NT2/D1 (cell line): ENCODE data around the gene TACC2.

ENCODE experiments used
- YY1 ChIP-seq: IDR thresholded peaks from 2 replicates; pipeline ENCODE4 v1.6.1; 2011; ENCODE audit not compliant: insufficient read length, insufficient read depth
- ZNF274 ChIP-seq: IDR thresholded peaks from 2 replicates; pipeline ENCODE4 v1.6.1; 2011; ENCODE audit warnings: mild to moderate bottlenecking, low read depth, low read length

DNA sequence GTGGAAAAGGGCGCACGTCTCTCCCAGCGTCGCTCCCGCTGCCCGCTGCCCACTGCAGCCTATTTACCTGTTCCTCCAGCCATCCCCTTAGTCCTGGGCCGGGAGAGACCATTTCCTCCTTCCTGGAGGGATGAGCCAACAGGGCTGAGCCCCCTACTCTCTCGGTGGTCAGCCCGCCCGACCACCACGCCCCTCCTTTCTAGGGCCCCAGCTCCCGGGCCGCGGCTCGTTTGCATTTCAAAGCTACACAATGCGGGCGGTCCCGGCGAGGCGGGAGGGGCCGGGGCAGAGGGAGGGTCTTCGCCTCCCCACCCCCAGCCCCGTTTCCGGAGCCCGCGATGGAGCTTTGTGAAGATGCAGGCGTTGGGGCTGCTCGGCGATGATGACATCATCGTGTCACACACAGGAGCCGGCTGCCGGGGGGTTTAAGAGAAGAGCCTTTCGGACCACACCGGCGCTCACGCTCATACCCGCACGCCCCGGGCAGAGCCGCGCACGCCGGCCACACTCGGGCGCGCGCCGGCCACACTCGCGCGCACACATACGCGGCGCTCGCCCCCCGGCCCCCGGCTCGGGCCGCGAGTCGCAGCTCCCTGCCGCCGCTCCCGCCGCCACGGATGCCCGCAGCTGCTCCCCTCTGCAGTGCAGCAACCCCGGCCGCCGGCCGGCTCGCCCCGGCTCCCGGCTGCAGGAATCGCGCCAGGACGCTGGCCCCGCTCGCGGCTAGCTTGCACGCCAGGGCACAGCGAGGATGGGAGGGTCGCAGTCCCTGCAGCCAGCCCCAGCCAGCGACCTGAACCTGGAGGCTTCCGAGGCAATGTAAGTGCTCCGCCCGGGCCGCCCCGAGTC is 174.4 kb downstream of the TACC2 start:
- no peak for TF ChIP-seq ZNF274
- TF ChIP-seq YY1: no peak
